ENCODE results near the gene HRH3.

HRH3 gene

DNA sequence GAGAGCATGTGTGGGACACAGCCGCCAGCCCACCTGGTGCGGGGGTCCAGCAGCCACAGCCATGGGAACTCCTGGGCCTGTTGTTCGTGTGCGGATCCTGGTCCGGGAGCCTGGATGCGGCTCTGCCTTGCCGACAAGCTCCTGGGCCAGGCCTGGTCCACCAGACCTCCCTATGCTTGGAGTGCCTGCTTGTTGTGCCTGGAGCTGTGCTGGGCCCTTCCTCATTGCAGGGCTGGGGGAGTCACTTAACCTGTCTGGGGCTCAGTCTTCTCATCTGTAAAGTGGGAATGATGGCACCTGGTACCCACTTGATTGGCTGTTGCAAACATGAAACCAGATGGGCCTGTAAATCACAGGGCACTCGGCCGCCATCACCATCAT is 15.7 kb upstream of the HRH3 start:
- TF ChIP-seq, protein P1, sequence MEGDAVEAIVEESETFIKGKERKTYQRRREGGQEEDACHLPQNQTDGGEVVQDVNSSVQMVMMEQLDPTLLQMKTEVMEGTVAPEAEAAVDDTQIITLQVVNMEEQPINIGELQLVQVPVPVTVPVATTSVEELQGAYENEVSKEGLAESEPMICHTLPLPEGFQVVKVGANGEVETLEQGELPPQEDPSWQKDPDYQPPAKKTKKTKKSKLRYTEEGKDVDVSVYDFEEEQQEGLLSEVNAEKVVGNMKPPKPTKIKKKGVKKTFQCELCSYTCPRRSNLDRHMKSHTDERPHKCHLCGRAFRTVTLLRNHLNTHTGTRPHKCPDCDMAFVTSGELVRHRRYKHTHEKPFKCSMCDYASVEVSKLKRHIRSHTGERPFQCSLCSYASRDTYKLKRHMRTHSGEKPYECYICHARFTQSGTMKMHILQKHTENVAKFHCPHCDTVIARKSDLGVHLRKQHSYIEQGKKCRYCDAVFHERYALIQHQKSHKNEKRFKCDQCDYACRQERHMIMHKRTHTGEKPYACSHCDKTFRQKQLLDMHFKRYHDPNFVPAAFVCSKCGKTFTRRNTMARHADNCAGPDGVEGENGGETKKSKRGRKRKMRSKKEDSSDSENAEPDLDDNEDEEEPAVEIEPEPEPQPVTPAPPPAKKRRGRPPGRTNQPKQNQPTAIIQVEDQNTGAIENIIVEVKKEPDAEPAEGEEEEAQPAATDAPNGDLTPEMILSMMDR (IDR thresholded peaks at IDR 0.05; ENCODE audit: low read depth, low read length, poor library complexity, severe bottlenecking) = no peak
- no peak for TF ChIP-seq EZH2phosphoT487 (IDR thresholded peaks at IDR 0.05; ENCODE audit: borderline replicate concordance, low read length)
- H3K4me1 ChIP-seq (ENCODE audit: control insufficient read depth, low read length) = peaks cover 13% of the 10 kb centered on the region
- peaks cover 20% of the 10 kb centered on the region for H3K79me2 ChIP-seq (ENCODE audit: control insufficient read depth, low read length)

DNA sequence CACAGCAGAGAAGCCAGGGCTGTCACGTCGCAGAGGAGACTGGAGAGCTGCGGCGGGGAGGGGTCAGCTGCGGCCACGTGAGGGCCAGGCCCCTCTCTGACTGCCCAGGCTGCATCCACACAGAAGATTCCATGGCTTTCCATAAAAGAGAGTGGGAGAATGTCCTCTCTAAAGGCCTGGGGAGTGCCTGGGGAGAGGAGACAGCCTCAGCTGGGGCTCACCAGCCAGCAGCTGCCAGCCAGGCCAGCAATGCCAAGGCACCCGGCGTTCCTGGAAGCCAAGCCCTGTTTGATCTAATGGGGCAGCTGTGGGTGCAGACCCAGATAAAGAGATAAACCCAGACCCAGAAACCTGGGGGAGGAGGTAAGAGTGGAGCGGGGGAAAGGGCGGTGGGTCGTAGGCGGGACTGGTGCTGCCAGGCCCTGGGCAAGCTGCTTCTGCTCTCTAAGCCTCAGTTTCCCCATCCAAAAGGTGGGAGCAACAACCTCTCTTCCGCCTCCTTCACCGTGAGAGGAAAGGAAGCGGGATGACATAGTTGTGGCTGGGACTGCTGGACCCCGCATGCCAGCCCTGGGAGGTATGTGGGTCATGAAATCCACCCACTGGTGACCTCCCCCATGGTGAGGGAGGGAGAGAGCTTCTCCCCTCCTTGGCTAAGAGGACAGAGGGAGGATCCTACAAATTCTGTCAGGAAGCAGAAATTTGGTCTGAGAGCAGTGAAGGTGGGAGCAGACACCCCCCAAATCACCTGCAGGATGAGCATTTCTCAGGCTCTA is 15.1 kb upstream of the HRH3 start:
- no peak overlapping the region for H3K4me3 ChIP-seq (ENCODE audit: low read length)
- no peak for TF ChIP-seq EZH2phosphoT487 (IDR thresholded peaks at IDR 0.05; ENCODE audit: borderline replicate concordance, low read length)
- TF ChIP-seq, protein P1 (IDR thresholded peaks at IDR 0.05; ENCODE audit: low read depth, low read length, poor library complexity, severe bottlenecking) = no peak
- H3K27me3 ChIP-seq (ENCODE audit: control insufficient read depth, low read length) = no peaks in the 10 kb centered on the region
- no peak overlapping the region for H3K27ac ChIP-seq (ENCODE audit: low read depth, low read length)
- H3K36me3 ChIP-seq (ENCODE audit: control insufficient read depth, low read length) = no peaks in the 10 kb centered on the region
- no peaks in the 10 kb centered on the region for H3F3A ChIP-seq (ENCODE audit: control insufficient read depth, insufficient read depth)
- H3K4me2 ChIP-seq (ENCODE audit: low read length) = no peak overlapping the region
- peaks cover 13% of the 10 kb centered on the region for H3K4me1 ChIP-seq (ENCODE audit: control insufficient read depth, low read length)
- H3K9me2 ChIP-seq (replicated peaks; ENCODE audit: control insufficient read depth, low read length) = no peaks in the 10 kb centered on the region
- H3K9me3 ChIP-seq (ENCODE audit: control insufficient read depth, insufficient read depth, low read length) = no peaks in the 10 kb centered on the region; the same call in 1 of the 2 replicates
- H3K79me2 ChIP-seq (ENCODE audit: control insufficient read depth, low read length) = peaks cover 14% of the 10 kb centered on the region
- H4K20me1 ChIP-seq (ENCODE audit: control insufficient read depth, insufficient read depth, low read depth, low read length) = peaks cover 4% of the 10 kb centered on the region; the same call in 1 of the 2 replicates

More for the DNA sequence above, 15.7 kb upstream of the HRH3 start:
- Histone ChIP-seq H3K4me2 (ENCODE audit: low read length) (no peak overlapping the region), H3K9me2 (replicated peaks; ENCODE audit: control insufficient read depth, low read length) (no peaks in the 10 kb centered on the region), H3F3A (ENCODE audit: control insufficient read depth, insufficient read depth) (no peaks in the 10 kb centered on the region), H3K4me3 (ENCODE audit: low read length) (no peak overlapping the region), H4K20me1 (ENCODE audit: control insufficient read depth, insufficient read depth, low read depth, low read length) (peaks cover 4% of the 10 kb centered on the region; the same call in 1 of the 2 replicates), H3K27me3 (ENCODE audit: control insufficient read depth, low read length) (no peaks in the 10 kb centered on the region), H3K36me3 (ENCODE audit: control insufficient read depth, low read length) (no peaks in the 10 kb centered on the region), H3K9me3 (ENCODE audit: control insufficient read depth, insufficient read depth, low read length) (no peaks in the 10 kb centered on the region), H3K27ac (ENCODE audit: low read depth, low read length) (no peak overlapping the region)

DNA sequence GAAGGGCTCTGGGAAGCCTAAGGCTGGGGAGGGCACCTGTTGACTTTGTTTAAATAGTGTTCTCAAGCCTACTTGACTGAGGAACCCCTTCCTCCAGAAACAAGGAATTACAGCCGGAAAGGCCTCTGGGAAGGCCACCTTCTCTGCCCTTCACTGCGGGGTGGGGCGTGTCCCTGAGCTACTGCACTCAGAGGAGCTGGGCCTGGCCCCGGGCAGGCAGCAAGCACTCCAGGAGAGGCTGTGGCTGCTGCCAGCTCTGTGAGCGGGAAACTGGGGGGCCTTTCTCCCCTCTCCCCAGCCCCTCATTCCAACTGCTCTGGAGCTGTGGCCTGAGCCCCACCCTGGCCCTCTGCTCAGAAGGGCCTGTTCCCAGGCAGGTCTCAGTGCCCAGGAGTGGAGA is 14.3 kb upstream of the HRH3 start:
- TF ChIP-seq EZH2phosphoT487 (IDR thresholded peaks at IDR 0.05; ENCODE audit: borderline replicate concordance, low read length) = no peak
- TF ChIP-seq, protein P1 (IDR thresholded peaks at IDR 0.05; ENCODE audit: low read depth, low read length, poor library complexity, severe bottlenecking) = no peak
- Histone ChIP-seq H3K4me3 (ENCODE audit: low read length) (no peak overlapping the region), H3F3A (ENCODE audit: control insufficient read depth, insufficient read depth) (no peaks in the 10 kb centered on the region), H3K9me2 (replicated peaks; ENCODE audit: control insufficient read depth, low read length) (no peaks in the 10 kb centered on the region), H3K27me3 (ENCODE audit: control insufficient read depth, low read length) (no peaks in the 10 kb centered on the region), H3K36me3 (ENCODE audit: control insufficient read depth, low read length) (no peaks in the 10 kb centered on the region), H3K27ac (ENCODE audit: low read depth, low read length) (no peak overlapping the region), H3K4me2 (ENCODE audit: low read length) (no peak overlapping the region), H3K9me3 (ENCODE audit: control insufficient read depth, insufficient read depth, low read length) (no peaks in the 10 kb centered on the region; the same call in 1 of the 2 replicates), H3K4me1 (ENCODE audit: control insufficient read depth, low read length) (peaks cover 10% of the 10 kb centered on the region), H3K79me2 (ENCODE audit: control insufficient read depth, low read length) (peaks cover 5% of the 10 kb centered on the region), H4K20me1 (ENCODE audit: control insufficient read depth, insufficient read depth, low read depth, low read length) (peaks cover 2% of the 10 kb centered on the region; the same call in 1 of the 2 replicates)
